Liver (tissue), 9 donors: ENCODE data around the gene ARGLU1. TPM values are rescaled to one million over a fixed set of nuclear protein-coding genes. Genes with fewer than 3 reads are reported as not detected.

ENCODE experiments used
- DNase-seq: peaks from one replicate; pipeline ENCODE4 v3.0.0-alpha.2; 2017; ENCODE audit warnings: low spot score
- H3K27ac ChIP-seq, 2 donors: one replicate each; pipeline ENCODE4 v1.7.0; 2013; ENCODE audit warnings: inconsistent platforms in 2 of 2, low read length in 2 of 2, control low read depth in 1 of 2, low read depth in 1 of 2, mild to moderate bottlenecking in 1 of 2
- H3K27me3 ChIP-seq, 4 donors: one replicate each; pipeline versions ENCODE4 v1.6.1 to v1.7.0; 2013; ENCODE audit warnings: low read length in 3 of 4, inconsistent platforms in 1 of 4, mild to moderate bottlenecking in 1 of 4, moderate library complexity in 1 of 4; ENCODE audit not compliant: control insufficient read depth in 4 of 4, insufficient read depth in 4 of 4
- H3K36me3 ChIP-seq, 4 donors: one replicate each; pipeline versions ENCODE4 v1.6.1 to v1.7.0; 2013; ENCODE audit warnings: low read length in 3 of 4, mild to moderate bottlenecking in 3 of 4, low read depth in 1 of 4, moderate library complexity in 1 of 4; ENCODE audit not compliant: control insufficient read depth in 4 of 4, insufficient read depth in 3 of 4
- H3K4me1 ChIP-seq, 4 donors: one replicate each; pipeline versions ENCODE4 v1.6.1 to v1.7.0; 2013; ENCODE audit warnings: low read length in 3 of 4, mild to moderate bottlenecking in 3 of 4, moderate library complexity in 1 of 4; ENCODE audit not compliant: control insufficient read depth in 4 of 4, insufficient read depth in 4 of 4
- H3K4me3 ChIP-seq, 3 donors: one replicate each; pipeline versions ENCODE4 v1.6.1 to v1.7.0; 2013; ENCODE audit warnings: low read length in 3 of 3, control low read depth in 1 of 3, low read depth in 1 of 3, mild to moderate bottlenecking in 1 of 3
- H3K9ac ChIP-seq, 2 donors: one replicate each; pipeline ENCODE4 v1.7.0; 2013; ENCODE audit warnings: low read length in 2 of 2, mild to moderate bottlenecking in 2 of 2, moderate library complexity in 2 of 2, control low read depth in 1 of 2, low read depth in 1 of 2
- H3K9me3 ChIP-seq, 4 donors: one replicate each; pipeline versions ENCODE4 v1.6.1 to v1.7.0; 2013; ENCODE audit warnings: low read length in 3 of 4; ENCODE audit not compliant: control insufficient read depth in 4 of 4
- FOXA2 ChIP-seq: IDR thresholded peaks from 2 replicates; pipeline ENCODE4 v1.6.1; 2016; ENCODE audit warnings: antibody characterized with exemption
- HNF4A ChIP-seq, 2 donors: conservative IDR thresholded peaks; 2 replicates each; pipeline ENCODE4 v1.6.1; 2016; ENCODE audit warnings: antibody characterized with exemption in 2 of 2, mild to moderate bottlenecking in 2 of 2
- HNF4G ChIP-seq: IDR thresholded peaks from 2 replicates; pipeline ENCODE4 v1.6.1; 2016; ENCODE audit warnings: antibody characterized with exemption
- MAX ChIP-seq: IDR thresholded peaks from 2 replicates; pipeline ENCODE4 v1.6.1; 2016; ENCODE audit warnings: antibody characterized with exemption
- NR2F2 ChIP-seq: IDR thresholded peaks from 2 replicates; pipeline ENCODE4 v1.6.1; 2016; ENCODE audit warnings: antibody characterized with exemption
- RAD21 ChIP-seq, 2 donors: IDR thresholded peaks; 2 replicates each; pipeline ENCODE4 v1.6.1; 2016; ENCODE audit warnings: antibody characterized with exemption in 2 of 2, mild to moderate bottlenecking in 2 of 2
- RXRA ChIP-seq, 2 donors: IDR thresholded peaks; 2 replicates each; pipeline ENCODE4 v1.6.1; 2017 to 2018; ENCODE audit warnings: antibody characterized with exemption in 2 of 2, mild to moderate bottlenecking in 1 of 2
- YY1 ChIP-seq: IDR thresholded peaks from 2 replicates; pipeline ENCODE4 v1.6.1; 2016; ENCODE audit warnings: antibody characterized with exemption, mild to moderate bottlenecking
- ZBTB33 ChIP-seq: IDR thresholded peaks from 2 replicates; pipeline ENCODE4 v1.6.1; 2016; ENCODE audit warnings: antibody characterized with exemption
- WGBS: extraction: QIAGEN DNeasy Blood & Tissue Kit; methylation state at CpG from one replicate; pipeline ENCODE4 v1.1.7; 2013; 5-methylcytosine and 5-hydroxymethylcytosine counted together
- polyA plus RNA-seq, 2 donors: library from polyadenylated mRNA; stranded (reverse) in 1 of 2; unstranded in 1 of 2; fragments of 200-250 nt in 1 of 2; fragments of >200 nt in 1 of 2; fragmentation: Nextera tagmentation in 1 of 2; extraction: Ambion mirVana in 1 of 2; gene quantifications; one replicate each; pipeline versions ENCODE4 v1.2.1 to v1.2.3, GENCODE V29; 2013 to 2015
- total RNA-seq, 2 donors: library from RNA; depleted of rRNA; stranded (reverse); fragments of >200 nt; gene quantifications; one replicate each; pipeline ENCODE4 v1.2.3, GENCODE V29; 2014
- TF ChIP-seq, protein P1 (sequence below): IDR thresholded peaks from 2 replicates; pipeline ENCODE4 v1.6.1; 2016; ENCODE audit warnings: antibody characterized with exemption, mild to moderate bottlenecking
- TF ChIP-seq, protein P2 (sequence below): IDR thresholded peaks from 2 replicates; pipeline ENCODE4 v1.6.1; 2016; ENCODE audit warnings: antibody characterized with exemption
- donor health status: healthy.
- donor health status: healthy.
- donor health status: healthy.
- donor health status: healthy.
- donor health status: healthy.

The ARGLU1 gene
- total and polyA plus RNA-seq, 4 donors, result 16.7 to 50.8 (median 30.1) TPM

DNA sequence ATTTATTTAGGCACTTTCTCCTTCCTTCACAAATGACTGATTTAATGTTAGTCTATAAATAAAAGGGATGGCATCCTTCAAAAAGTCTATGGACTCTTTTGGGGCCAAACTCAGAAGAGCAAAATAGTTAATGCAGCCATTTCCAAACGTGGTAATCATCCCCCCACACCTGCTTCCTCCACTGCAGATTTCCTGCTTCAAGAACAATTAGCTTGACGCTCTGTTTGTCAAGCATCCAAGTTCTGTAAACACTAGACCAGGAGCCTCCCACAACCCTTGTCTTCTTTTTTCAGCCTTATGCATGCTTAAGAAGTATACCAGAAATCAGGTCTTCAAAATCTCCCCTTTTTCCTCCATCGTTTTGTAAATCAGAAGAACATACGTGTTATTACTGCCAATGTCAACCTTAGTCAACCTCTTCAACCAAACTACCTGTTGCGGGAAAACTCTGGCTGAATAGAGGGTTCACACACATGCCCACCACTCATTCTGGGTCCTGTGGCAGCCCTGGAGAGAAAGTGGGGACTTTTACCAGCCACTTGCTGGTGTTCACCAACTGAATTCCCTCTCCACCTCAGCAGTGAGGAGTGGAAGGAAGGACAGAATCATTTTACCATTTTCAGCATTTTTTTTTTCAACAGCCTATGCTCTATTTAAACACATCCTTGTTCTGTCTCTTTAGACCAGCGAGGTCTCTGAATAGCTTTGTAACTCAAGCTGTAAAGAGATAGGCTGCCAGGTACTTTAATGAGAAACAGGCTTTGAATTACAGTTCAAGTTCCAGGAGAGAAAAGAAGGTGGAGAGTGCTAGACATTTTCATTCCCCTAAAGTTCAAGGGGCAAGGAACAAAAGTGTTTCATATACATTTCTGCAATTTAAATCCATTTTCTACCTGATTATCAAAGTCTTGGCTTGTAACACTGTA is 71.6 kb downstream of the ARGLU1 start:
- WGBS, result 38% methylated on average over 6 of the region's 6 CpGs
- Histone ChIP-seq H3K4me3 (no peak overlapping the region), H3K4me1 (no peaks in the 10 kb centered on the region), H3K27me3 (no peaks in the 10 kb centered on the region), H3K9ac (no peak overlapping the region), H3K9me3 (no peaks in the 10 kb centered on the region), H3K36me3 (no peaks in the 10 kb centered on the region), H3K27ac (peak overlapping the region in 1 of 2 donors; percentile 19)
- TF ChIP-seq RXRA (IDR thresholded peaks at IDR 0.05) (no peak), RAD21 (IDR thresholded peaks at IDR 0.05) (peak in 1 of 2 donors; percentile 3)
- no peak for DNase-seq

DNA sequence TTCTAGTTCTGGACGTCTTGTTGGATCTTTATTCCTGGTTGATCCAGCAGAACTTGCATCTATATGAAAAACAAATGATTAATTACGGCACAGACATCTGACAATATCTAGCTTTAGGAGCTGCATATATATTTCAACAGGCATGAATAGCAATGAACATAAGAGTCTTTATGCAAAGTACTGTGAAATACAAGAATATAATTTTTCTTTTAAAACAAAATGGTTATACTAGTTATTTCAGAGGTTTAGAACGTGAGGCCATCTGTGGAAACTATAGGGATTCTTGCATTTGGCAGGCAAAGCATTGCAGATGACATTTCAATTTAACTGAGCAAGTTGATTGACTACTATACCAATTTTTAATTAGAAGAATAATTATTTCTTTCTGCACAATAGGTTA is 73.0 kb downstream of the ARGLU1 start:
- WGBS, result 76% methylated on average over 3 of the region's 3 CpGs
- H3K4me3 ChIP-seq, result no peak overlapping the region
- no peak overlapping the region for H3K9ac ChIP-seq
- peaks cover 0 to 3% (median 0%) of the 10 kb centered on the region in 4 donors for H3K27me3 ChIP-seq
- no peaks in the 10 kb centered on the region for H3K9me3 ChIP-seq
- DNase-seq, result no peak
- TF ChIP-seq NR2F2, result no peak
- TF ChIP-seq, protein P1, sequence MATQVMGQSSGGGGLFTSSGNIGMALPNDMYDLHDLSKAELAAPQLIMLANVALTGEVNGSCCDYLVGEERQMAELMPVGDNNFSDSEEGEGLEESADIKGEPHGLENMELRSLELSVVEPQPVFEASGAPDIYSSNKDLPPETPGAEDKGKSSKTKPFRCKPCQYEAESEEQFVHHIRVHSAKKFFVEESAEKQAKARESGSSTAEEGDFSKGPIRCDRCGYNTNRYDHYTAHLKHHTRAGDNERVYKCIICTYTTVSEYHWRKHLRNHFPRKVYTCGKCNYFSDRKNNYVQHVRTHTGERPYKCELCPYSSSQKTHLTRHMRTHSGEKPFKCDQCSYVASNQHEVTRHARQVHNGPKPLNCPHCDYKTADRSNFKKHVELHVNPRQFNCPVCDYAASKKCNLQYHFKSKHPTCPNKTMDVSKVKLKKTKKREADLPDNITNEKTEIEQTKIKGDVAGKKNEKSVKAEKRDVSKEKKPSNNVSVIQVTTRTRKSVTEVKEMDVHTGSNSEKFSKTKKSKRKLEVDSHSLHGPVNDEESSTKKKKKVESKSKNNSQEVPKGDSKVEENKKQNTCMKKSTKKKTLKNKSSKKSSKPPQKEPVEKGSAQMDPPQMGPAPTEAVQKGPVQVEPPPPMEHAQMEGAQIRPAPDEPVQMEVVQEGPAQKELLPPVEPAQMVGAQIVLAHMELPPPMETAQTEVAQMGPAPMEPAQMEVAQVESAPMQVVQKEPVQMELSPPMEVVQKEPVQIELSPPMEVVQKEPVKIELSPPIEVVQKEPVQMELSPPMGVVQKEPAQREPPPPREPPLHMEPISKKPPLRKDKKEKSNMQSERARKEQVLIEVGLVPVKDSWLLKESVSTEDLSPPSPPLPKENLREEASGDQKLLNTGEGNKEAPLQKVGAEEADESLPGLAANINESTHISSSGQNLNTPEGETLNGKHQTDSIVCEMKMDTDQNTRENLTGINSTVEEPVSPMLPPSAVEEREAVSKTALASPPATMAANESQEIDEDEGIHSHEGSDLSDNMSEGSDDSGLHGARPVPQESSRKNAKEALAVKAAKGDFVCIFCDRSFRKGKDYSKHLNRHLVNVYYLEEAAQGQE, result no peak
- no peak for TF ChIP-seq RAD21 (IDR thresholded peaks at IDR 0.05)
- TF ChIP-seq HNF4A (conservative IDR thresholded peaks at IDR 0.05), result no peak
- TF ChIP-seq HNF4G, result no peak
- TF ChIP-seq, protein P2, sequence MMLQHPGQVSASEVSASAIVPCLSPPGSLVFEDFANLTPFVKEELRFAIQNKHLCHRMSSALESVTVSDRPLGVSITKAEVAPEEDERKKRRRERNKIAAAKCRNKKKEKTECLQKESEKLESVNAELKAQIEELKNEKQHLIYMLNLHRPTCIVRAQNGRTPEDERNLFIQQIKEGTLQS, result no peak
- TF ChIP-seq MAX, result no peak
- no peak for TF ChIP-seq YY1
- no peaks in the 10 kb centered on the region for H3K36me3 ChIP-seq
- peaks cover 0 to 1% (median 0%) of the 10 kb centered on the region in 4 donors for H3K4me1 ChIP-seq
- H3K27ac ChIP-seq, result no peak overlapping the region

- DNase-seq, result no peak
- H3K4me1 ChIP-seq, result peaks cover 0 to 1% (median 0%) of the 10 kb centered on the region in 4 donors
- no peaks in the 10 kb centered on the region for H3K36me3 ChIP-seq
- no peak overlapping the region for H3K27ac ChIP-seq
- no peak for TF ChIP-seq ZBTB33
- TF ChIP-seq, protein P2, result no peak
- no peak for TF ChIP-seq YY1
- TF ChIP-seq NR2F2, result no peak
- TF ChIP-seq HNF4A (conservative IDR thresholded peaks at IDR 0.05), result no peak
- TF ChIP-seq FOXA2, result no peak
- TF ChIP-seq, protein P1, result no peak
- no peak for TF ChIP-seq MAX
- no peaks in the 10 kb centered on the region for H3K9me3 ChIP-seq
- H3K27me3 ChIP-seq, result peaks cover 0 to 4% (median 0%) of the 10 kb centered on the region in 4 donors
- no peak overlapping the region for H3K9ac ChIP-seq
- no peak overlapping the region for H3K4me3 ChIP-seq
These were observed 73.4 kb downstream of the ARGLU1 start for GRCh38 chr13:106494506-106494905.
